HEK293 (cell line): ENCODE data around the gene AGTR1.

Experiments used
- CTCF ChIA-PET: fragments of 350-600 bp; formaldehyde crosslinking; extraction: SDS; loops from one replicate; lab custom pipeline; 2021; ENCODE audit warnings: antibody characterized with exemption; lab: Yijun Ruan, JAX
- POLR2A ChIA-PET: fragments of 300-600 bp; formaldehyde crosslinking; extraction: SDS; loops from one replicate; lab custom pipeline; 2020; ENCODE audit warnings: antibody characterized with exemption, inconsistent platforms; lab: Yijun Ruan, JAX
- H3K27ac ChIP-seq: fragments of 200-500 bp; sonication (Bioruptor generic); 2 replicates; pipeline ENCODE4 v1.5.1; 2014; ENCODE audit warnings: low read depth, low read length, control low read depth, inconsistent platforms; ENCODE audit errors: extremely low read depth
- H3K36me3 ChIP-seq, 2 experiments: fragments of 200-500 bp in 1 of 2; sonication (Bioruptor generic) in 1 of 2; 1 replicate in 1 of 2; 2 replicates in 1 of 2; pipeline ENCODE4 v1.5.1; 2014 to 2017; ENCODE audit warnings: inconsistent platforms in 2 of 2, low read length in 2 of 2; ENCODE audit not compliant: control insufficient read depth in 2 of 2, insufficient read depth in 1 of 2
- H3K4me1 ChIP-seq: fragments of 200-500 bp; sonication (Bioruptor generic); 2 replicates; pipeline ENCODE4 v1.5.1; 2014; ENCODE audit warnings: mild to moderate bottlenecking, low read length, inconsistent platforms; ENCODE audit not compliant: control insufficient read depth, insufficient read depth
- H3K4me3 ChIP-seq: 2 replicates; pipeline ENCODE4 v1.5.1; 2011; ENCODE audit warnings: low read depth, mild to moderate bottlenecking, control low read depth, low read length, moderate library complexity
- H3K9me3 ChIP-seq: fragments of 200-500 bp; sonication (Bioruptor generic); 2 replicates; pipeline ENCODE4 v1.5.1; 2014; ENCODE audit warnings: low read depth, low read length, inconsistent platforms; ENCODE audit not compliant: control insufficient read depth, insufficient read depth
- EGR2 ChIP-seq: fragments of 450-650 bp; formaldehyde crosslinking; IDR thresholded peaks from 2 replicates; pipeline ENCODE4 v1.5.1; 2016; ENCODE audit warnings: low read depth, missing biosample characterization, missing genetic modification characterization
- KLF8 ChIP-seq: fragments of 450-650 bp; formaldehyde crosslinking; IDR thresholded peaks from 2 replicates; pipeline ENCODE4 v1.5.1; 2016; ENCODE audit warnings: missing biosample characterization, missing genetic modification characterization
- MEIS1 ChIP-seq: sonication (generic); formaldehyde crosslinking; IDR thresholded peaks from 2 replicates; pipeline ENCODE4 v1.8.1; 2022; ENCODE audit warnings: missing genetic modification reagents, mild to moderate bottlenecking, borderline replicate concordance
- RBAK ChIP-seq: fragments of 450-650 bp; formaldehyde crosslinking; IDR thresholded peaks from 2 replicates; pipeline ENCODE4 v1.5.1; 2016; ENCODE audit warnings: missing biosample characterization, missing genetic modification characterization
- SP2 ChIP-seq: fragments of 450-650 bp; formaldehyde crosslinking; IDR thresholded peaks from 2 replicates; pipeline ENCODE4 v1.5.1; 2016; ENCODE audit warnings: missing biosample characterization, missing genetic modification characterization
- ZBTB10 ChIP-seq: fragments of 450-650 bp; formaldehyde crosslinking; IDR thresholded peaks from 2 replicates; pipeline ENCODE4 v1.5.1; 2016; ENCODE audit warnings: missing biosample characterization, missing genetic modification characterization
- ZNF114 ChIP-seq: fragments of 450-650 bp; formaldehyde crosslinking; IDR thresholded peaks from 2 replicates; pipeline ENCODE4 v1.5.0; 2017; ENCODE audit warnings: missing biosample characterization, missing genetic modification characterization
- ZNF202 ChIP-seq: fragments of 450-650 bp; formaldehyde crosslinking; IDR thresholded peaks from 2 replicates; pipeline ENCODE4 v1.5.1; 2016; ENCODE audit warnings: missing biosample characterization, missing genetic modification characterization, borderline replicate concordance
- ZNF211 ChIP-seq: fragments of 450-650 bp; formaldehyde crosslinking; IDR thresholded peaks from 2 replicates; pipeline ENCODE4 v1.5.1; 2016; ENCODE audit warnings: low read depth, missing biosample characterization, missing genetic modification characterization
- ZNF26 ChIP-seq: fragments of 450-650 bp; formaldehyde crosslinking; IDR thresholded peaks from 2 replicates; pipeline ENCODE4 v1.5.1; 2016; ENCODE audit warnings: missing biosample characterization, missing genetic modification characterization
- ZNF274 ChIP-seq, 2 experiments: fragments of 200-500 bp in 1 of 2; fragments of 450-650 bp in 1 of 2; sonication (Bioruptor generic) in 1 of 2; formaldehyde crosslinking in 1 of 2; IDR thresholded peaks; 2 replicates each; pipeline versions ENCODE4 v1.5.1 to v1.6.1; 2014 to 2016; ENCODE audit warnings: borderline replicate concordance in 1 of 2, inconsistent platforms in 1 of 2, low read length in 1 of 2, missing biosample characterization in 1 of 2, missing genetic modification characterization in 1 of 2
- ZNF280C ChIP-seq: fragments of 450-650 bp; formaldehyde crosslinking; IDR thresholded peaks from 2 replicates; pipeline ENCODE4 v1.5.1; 2016; ENCODE audit warnings: missing biosample characterization, missing genetic modification characterization
- ZNF311 ChIP-seq: fragments of 450-650 bp; formaldehyde crosslinking; IDR thresholded peaks from 2 replicates; pipeline ENCODE4 v1.5.1; 2017; ENCODE audit warnings: missing biosample characterization, missing genetic modification characterization, borderline replicate concordance
- ZNF354C ChIP-seq: fragments of 450-650 bp; formaldehyde crosslinking; IDR thresholded peaks from 2 replicates; pipeline ENCODE4 v1.5.1; 2016; ENCODE audit warnings: missing biosample characterization, missing genetic modification characterization, low read depth, borderline replicate concordance
- ZNF366 ChIP-seq: fragments of 450-650 bp; formaldehyde crosslinking; conservative IDR thresholded peaks from 2 replicates; pipeline ENCODE4 v1.5.1; 2016; ENCODE audit warnings: missing biosample characterization, missing genetic modification characterization
- ZNF404 ChIP-seq: fragments of 450-650 bp; formaldehyde crosslinking; IDR thresholded peaks from 2 replicates; pipeline ENCODE4 v1.5.1; 2017; ENCODE audit warnings: missing biosample characterization, missing genetic modification characterization
- ZNF548 ChIP-seq: fragments of 450-650 bp; formaldehyde crosslinking; IDR thresholded peaks from 2 replicates; pipeline ENCODE4 v1.5.1; 2016; ENCODE audit warnings: missing biosample characterization, missing genetic modification characterization
- ZNF560 ChIP-seq: fragments of 450-650 bp; formaldehyde crosslinking; IDR thresholded peaks from 2 replicates; pipeline ENCODE4 v1.5.1; 2017; ENCODE audit warnings: missing biosample characterization, missing genetic modification characterization, borderline replicate concordance
- ZNF701 ChIP-seq: fragments of 450-650 bp; formaldehyde crosslinking; IDR thresholded peaks from 2 replicates; pipeline ENCODE4 v1.5.1; 2016; ENCODE audit warnings: missing biosample characterization, missing genetic modification characterization
- TF ChIP-seq, protein P1 (sequence below): fragments of 450-650 bp; formaldehyde crosslinking; IDR thresholded peaks from 2 replicates; pipeline ENCODE4 v1.5.1; 2017; ENCODE audit warnings: missing biosample characterization, missing genetic modification characterization
- TF ChIP-seq, protein P2 (sequence below): fragments of 450-650 bp; formaldehyde crosslinking; IDR thresholded peaks from 2 replicates; pipeline ENCODE4 v1.5.1; 2016; ENCODE audit warnings: missing biosample characterization, missing genetic modification characterization, borderline replicate concordance

AGTR1 gene

GRCh38 chr3:148746053-148746452, 48.4 kb downstream of the AGTR1 start (continued):
- TF ChIP-seq ZNF274 (IDR thresholded peaks at IDR 0.05; ENCODE audit: low read length) (no peak), ZNF274 (tag by site-specific recombination; IDR thresholded peaks at IDR 0.05; ENCODE audit: borderline replicate concordance) (no peak), ZNF202 (tag by site-specific recombination) (no peak), RBAK (tag by site-specific recombination) (no peak), ZNF114 (tag by site-specific recombination) (no peak), ZNF560 (tag by site-specific recombination) (no peak), ZNF311 (no peak)

DNA sequence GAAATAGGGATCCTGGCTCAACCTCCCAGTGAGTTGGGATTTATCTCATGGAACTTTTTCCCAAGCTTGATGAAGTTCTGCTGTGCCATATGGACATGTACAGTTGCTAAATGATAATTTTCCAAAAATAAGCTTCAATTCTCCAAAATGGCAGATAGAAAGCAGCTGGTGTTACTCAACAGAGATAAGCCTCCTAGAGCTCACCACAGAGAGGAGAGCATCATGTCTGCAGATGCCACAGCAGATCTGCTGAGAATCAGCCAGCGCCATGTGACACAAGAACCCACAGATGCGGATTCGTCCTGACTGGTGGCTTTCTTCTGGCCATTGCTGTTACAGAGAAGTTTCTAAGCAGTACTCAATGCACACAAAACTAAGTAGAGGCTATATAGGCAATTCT, 50.6 kb downstream of the AGTR1 start:
- H3K27ac ChIP-seq: no peak overlapping the region
- TF ChIP-seq ZNF26 (tag by site-specific recombination) (no peak), EGR2 (tag by site-specific recombination) (no peak), ZNF354C (no peak)
- TF ChIP-seq, all 188 proteins: peak for 0
- Histone ChIP-seq H3K9me3 (no peaks in the 10 kb centered on the region), H3K4me1 (no peaks in the 10 kb centered on the region), H3K36me3 (no peaks in the 10 kb centered on the region), H3K4me3 (no peak overlapping the region)
- ChIA-PET POLR2A (no interaction called here), CTCF (no interaction called here)

DNA sequence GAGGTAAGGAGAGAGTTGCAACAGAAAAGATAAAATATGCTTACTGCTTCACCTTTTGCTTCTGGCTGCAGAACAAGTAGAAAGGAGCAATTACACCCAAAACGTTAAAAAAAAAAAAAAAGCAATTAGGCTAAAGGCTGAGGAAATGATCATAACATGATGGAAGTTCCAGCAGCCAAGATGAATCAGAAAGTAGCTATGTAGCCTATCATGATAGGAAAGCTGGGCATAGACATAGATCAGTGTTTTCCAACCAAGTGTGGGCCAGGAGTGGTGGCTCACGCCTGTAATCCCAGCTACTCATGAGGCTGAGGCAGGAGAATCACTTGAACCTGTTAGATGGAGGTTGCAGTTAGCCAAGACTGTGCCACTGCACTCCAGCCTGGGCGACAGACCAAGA, 52.6 kb downstream of the AGTR1 start:
- CTCF ChIA-PET: no interaction called here
- POLR2A ChIA-PET: no interaction called here
- TF ChIP-seq MEIS1 (CRISPR knock-in tag) (no peak), ZNF404 (no peak), SP2 (tag by site-specific recombination) (no peak)
- TF ChIP-seq, protein P1, sequence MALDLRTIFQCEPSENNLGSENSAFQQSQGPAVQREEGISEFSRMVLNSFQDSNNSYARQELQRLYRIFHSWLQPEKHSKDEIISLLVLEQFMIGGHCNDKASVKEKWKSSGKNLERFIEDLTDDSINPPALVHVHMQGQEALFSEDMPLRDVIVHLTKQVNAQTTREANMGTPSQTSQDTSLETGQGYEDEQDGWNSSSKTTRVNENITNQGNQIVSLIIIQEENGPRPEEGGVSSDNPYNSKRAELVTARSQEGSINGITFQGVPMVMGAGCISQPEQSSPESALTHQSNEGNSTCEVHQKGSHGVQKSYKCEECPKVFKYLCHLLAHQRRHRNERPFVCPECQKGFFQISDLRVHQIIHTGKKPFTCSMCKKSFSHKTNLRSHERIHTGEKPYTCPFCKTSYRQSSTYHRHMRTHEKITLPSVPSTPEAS (tag by site-specific recombination): no peak
- H3K9me3 ChIP-seq: no peaks in the 10 kb centered on the region
- no peaks in the 10 kb centered on the region for H3K4me1 ChIP-seq
- no peak overlapping the region for H3K27ac ChIP-seq
- H3K36me3 ChIP-seq: no peaks in the 10 kb centered on the region
- H3K4me3 ChIP-seq: no peak overlapping the region

GRCh38 chr3:148751461-148751860, 53.8 kb downstream of the AGTR1 start:
- CTCF ChIA-PET: no interaction called here
- H3K9me3 ChIP-seq: no peaks in the 10 kb centered on the region
- H3K4me3 ChIP-seq: no peak overlapping the region
- no peaks in the 10 kb centered on the region for H3K4me1 ChIP-seq
- H3K27ac ChIP-seq: no peak overlapping the region
- H3K36me3 ChIP-seq: no peaks in the 10 kb centered on the region
- POLR2A ChIA-PET: no interaction called here
- TF ChIP-seq KLF8 (tag by site-specific recombination): no peak
- no peak for TF ChIP-seq ZNF560 (tag by site-specific recombination)
- no peak for TF ChIP-seq ZBTB10 (tag by site-specific recombination)
- TF ChIP-seq, protein P2, sequence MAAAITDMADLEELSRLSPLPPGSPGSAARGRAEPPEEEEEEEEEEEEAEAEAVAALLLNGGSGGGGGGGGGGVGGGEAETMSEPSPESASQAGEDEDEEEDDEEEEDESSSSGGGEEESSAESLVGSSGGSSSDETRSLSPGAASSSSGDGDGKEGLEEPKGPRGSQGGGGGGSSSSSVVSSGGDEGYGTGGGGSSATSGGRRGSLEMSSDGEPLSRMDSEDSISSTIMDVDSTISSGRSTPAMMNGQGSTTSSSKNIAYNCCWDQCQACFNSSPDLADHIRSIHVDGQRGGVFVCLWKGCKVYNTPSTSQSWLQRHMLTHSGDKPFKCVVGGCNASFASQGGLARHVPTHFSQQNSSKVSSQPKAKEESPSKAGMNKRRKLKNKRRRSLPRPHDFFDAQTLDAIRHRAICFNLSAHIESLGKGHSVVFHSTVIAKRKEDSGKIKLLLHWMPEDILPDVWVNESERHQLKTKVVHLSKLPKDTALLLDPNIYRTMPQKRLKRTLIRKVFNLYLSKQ (tag by site-specific recombination): no peak
- no peak for TF ChIP-seq ZNF701 (tag by site-specific recombination)
- TF ChIP-seq ZNF548 (tag by site-specific recombination): no peak
- no peak for TF ChIP-seq ZNF404
- TF ChIP-seq ZNF366 (tag by site-specific recombination): no peak
- TF ChIP-seq ZNF280C (tag by site-specific recombination): no peak
- TF ChIP-seq ZNF211 (tag by site-specific recombination): no peak
